ENCODE data around the gene CAPN12. TPM values are rescaled to one million over a fixed set of nuclear protein-coding genes. Genes with fewer than 3 reads are reported as not detected.
"Not testable (repeated sequence)": the region's sequence is repeated elsewhere in the genome, so short reads cannot be mapped to it uniquely, and the experiment has no call there.

CAPN12 gene
- total and polyA plus RNA-seq, 5 donors from 2014 or later = 1.0 to 6.1 (median 2.2) TPM

GRCh38 chr19:38765214-38765613, 20.9 kb upstream of the CAPN12 start:
- peaks cover 0 to 12% (median 6%) of the 10 kb centered on the region in 4 donors for H3K4me1 Mint-ChIP-seq
- no peak overlapping the region for H3K4me3 ChIP-seq (ENCODE audit: low read depth, low read length)
- no peaks in the 10 kb centered on the region for H3K27me3 ChIP-seq (ENCODE audit: control insufficient read depth, insufficient read depth, low read length)
- no peaks in the 10 kb centered on the region for H3K36me3 Mint-ChIP-seq
- H3K27ac ChIP-seq (ENCODE audit: insufficient read depth, low read length, poor library complexity, severe bottlenecking) = no peak overlapping the region
- no peaks in the 10 kb centered on the region for H3K36me3 ChIP-seq (ENCODE audit: control insufficient read depth, insufficient read depth, low read length)
- H3K9me3 Mint-ChIP-seq = no peaks in the 10 kb centered on the region
- no peak for DNase-seq
- no peak overlapping the region for H3K4me3 Mint-ChIP-seq
- H3K9me3 ChIP-seq (ENCODE audit: control insufficient read depth in 2 of 2, low read length in 2 of 2) = no peaks in the 10 kb centered on the region
- no peak overlapping the region for H3K27ac Mint-ChIP-seq
- ATAC-seq (ENCODE audit: low read depth in 2 of 2) = no peak
- peaks cover 7% of the 10 kb centered on the region for H3K27me3 Mint-ChIP-seq
- peaks cover 10% of the 10 kb centered on the region for H3K4me1 ChIP-seq (ENCODE audit: control insufficient read depth, insufficient read depth, low read length, poor library complexity, severe bottlenecking)

GRCh38 chr19:38763795-38764220, 19.5 kb upstream of the CAPN12 start:
- no peaks in the 10 kb centered on the region for H3K9me3 ChIP-seq (ENCODE audit: control insufficient read depth in 2 of 2, low read length in 2 of 2)
- H3K27ac ChIP-seq (ENCODE audit: insufficient read depth, low read length, poor library complexity, severe bottlenecking) = no peak overlapping the region
- Mint-ChIP-seq H3K4me3 (no peak overlapping the region), H3K27ac (no peak overlapping the region), H3K27me3 (peaks cover 7% of the 10 kb centered on the region), H3K4me1 (peaks cover 0 to 6% (median 2%) of the 10 kb centered on the region in 4 donors), H3K36me3 (no peaks in the 10 kb centered on the region), H3K9me3 (no peaks in the 10 kb centered on the region)
- ATAC-seq (ENCODE audit: low read depth in 2 of 2) (no peak), DNase-seq (no peak)
- H3K4me3 ChIP-seq (ENCODE audit: low read depth, low read length) = no peak overlapping the region
- no peaks in the 10 kb centered on the region for H3K36me3 ChIP-seq (ENCODE audit: control insufficient read depth, insufficient read depth, low read length)
- H3K4me1 ChIP-seq (ENCODE audit: control insufficient read depth, insufficient read depth, low read length, poor library complexity, severe bottlenecking) = no peaks in the 10 kb centered on the region
- H3K27me3 ChIP-seq (ENCODE audit: control insufficient read depth, insufficient read depth, low read length) = no peaks in the 10 kb centered on the region

GRCh38 chr19:38761884-38762389, 17.7 kb upstream of the CAPN12 start:
- H3K36me3 ChIP-seq (ENCODE audit: control insufficient read depth, insufficient read depth, low read length); H3K4me1 Mint-ChIP-seq; H3K27me3 Mint-ChIP-seq; ATAC-seq (ENCODE audit: low read depth in 2 of 2); H3K27ac ChIP-seq (ENCODE audit: insufficient read depth, low read length, poor library complexity, severe bottlenecking); H3K27ac Mint-ChIP-seq; H3K9me3 ChIP-seq (ENCODE audit: control insufficient read depth in 2 of 2, low read length in 2 of 2); H3K4me1 ChIP-seq (ENCODE audit: control insufficient read depth, insufficient read depth, low read length, poor library complexity, severe bottlenecking); DNase-seq; H3K4me3 ChIP-seq (ENCODE audit: low read depth, low read length); H3K4me3 Mint-ChIP-seq; H3K36me3 Mint-ChIP-seq; H3K27me3 ChIP-seq (ENCODE audit: control insufficient read depth, insufficient read depth, low read length); H3K9me3 Mint-ChIP-seq: not testable (repeated sequence)

DNA sequence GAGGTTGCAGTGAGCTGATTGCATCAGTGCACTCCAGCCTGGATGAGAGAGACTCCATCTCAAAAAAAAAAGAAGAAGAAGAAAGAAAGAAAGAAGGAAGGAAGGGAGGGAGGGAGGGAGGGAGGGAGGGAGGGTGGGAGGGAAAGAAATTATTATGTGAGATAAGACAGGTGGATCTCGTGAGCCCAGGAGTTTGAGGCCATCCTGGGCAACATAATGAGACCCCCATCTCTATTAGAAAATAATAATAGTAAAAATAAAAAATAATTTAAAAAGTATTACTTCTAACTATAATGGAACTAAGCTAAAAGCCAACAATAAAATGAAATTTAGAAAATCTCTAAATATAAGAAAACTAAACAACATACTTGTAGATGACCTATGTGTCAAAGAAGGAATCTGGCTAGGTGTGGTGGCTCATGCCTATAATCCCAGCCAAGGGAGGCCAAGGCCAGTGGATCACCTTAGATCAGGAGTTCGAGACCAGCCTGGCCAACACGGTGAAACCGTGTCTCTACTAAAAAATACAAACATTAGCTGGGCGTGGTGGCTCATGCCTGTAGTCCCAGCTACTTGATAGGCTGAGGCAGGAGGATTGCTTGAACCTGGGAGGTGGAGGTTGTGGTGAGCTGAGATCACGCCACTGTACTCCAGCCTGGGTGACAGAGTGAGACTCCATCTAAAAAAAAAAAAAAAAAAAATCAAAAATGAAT, 16.7 kb upstream of the CAPN12 start:
- DNase-seq; H3K27ac Mint-ChIP-seq; ATAC-seq (ENCODE audit: low read depth in 2 of 2): not testable (repeated sequence)

GRCh38 chr19:38759590-38760003, 15.3 kb upstream of the CAPN12 start:
- Mint-ChIP-seq H3K4me3 (no peak overlapping the region), H3K36me3 (no peaks in the 10 kb centered on the region), H3K27ac (no peak overlapping the region), H3K4me1 (peaks cover 0 to 6% (median 2%) of the 10 kb centered on the region in 4 donors), H3K9me3 (peaks cover 0 to 2% (median 0%) of the 10 kb centered on the region in 7 donors), H3K27me3 (peaks cover 7% of the 10 kb centered on the region)
- Histone ChIP-seq H3K27me3 (ENCODE audit: control insufficient read depth, insufficient read depth, low read length) (no peaks in the 10 kb centered on the region), H3K36me3 (ENCODE audit: control insufficient read depth, insufficient read depth, low read length) (no peaks in the 10 kb centered on the region), H3K9me3 (ENCODE audit: control insufficient read depth in 2 of 2, low read length in 2 of 2) (no peaks in the 10 kb centered on the region), H3K4me3 (ENCODE audit: low read depth, low read length) (no peak overlapping the region), H3K27ac (ENCODE audit: insufficient read depth, low read length, poor library complexity, severe bottlenecking) (no peak overlapping the region), H3K4me1 (ENCODE audit: control insufficient read depth, insufficient read depth, low read length, poor library complexity, severe bottlenecking) (no peaks in the 10 kb centered on the region)
- DNase-seq = no peak
- no peak for ATAC-seq (ENCODE audit: low read depth in 2 of 2)

More for the DNA sequence above, 16.7 kb upstream of the CAPN12 start:
- not testable (repeated sequence) for H3K4me1 ChIP-seq (ENCODE audit: control insufficient read depth, insufficient read depth, low read length, poor library complexity, severe bottlenecking); H3K9me3 ChIP-seq (ENCODE audit: control insufficient read depth in 2 of 2, low read length in 2 of 2); H3K27me3 Mint-ChIP-seq; H3K27ac ChIP-seq (ENCODE audit: insufficient read depth, low read length, poor library complexity, severe bottlenecking); H3K4me3 Mint-ChIP-seq; H3K4me1 Mint-ChIP-seq; H3K36me3 ChIP-seq (ENCODE audit: control insufficient read depth, insufficient read depth, low read length); H3K4me3 ChIP-seq (ENCODE audit: low read depth, low read length); H3K27me3 ChIP-seq (ENCODE audit: control insufficient read depth, insufficient read depth, low read length); H3K36me3 Mint-ChIP-seq; H3K9me3 Mint-ChIP-seq

DNA sequence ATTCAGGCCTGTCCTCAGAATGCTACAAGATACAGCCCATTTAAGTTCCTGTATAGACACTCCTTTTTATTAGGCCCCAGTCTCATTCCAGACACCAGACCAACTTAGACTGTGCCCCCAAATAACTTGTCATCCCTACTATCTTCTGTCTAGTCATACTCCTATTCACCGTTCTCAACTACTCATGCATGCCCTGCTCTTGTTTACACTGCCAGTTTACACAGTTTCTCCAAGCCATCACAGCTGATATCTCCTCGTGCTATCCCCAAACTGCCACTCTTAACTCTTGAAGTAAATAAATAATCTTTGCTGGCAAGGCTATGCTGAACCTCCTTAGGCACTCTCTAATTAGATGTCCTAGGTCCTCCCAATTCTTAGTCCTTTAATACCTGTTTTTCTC, 9.9 kb upstream of the CAPN12 start:
- DNase-seq; ATAC-seq (ENCODE audit: low read depth in 2 of 2); H3K36me3 Mint-ChIP-seq; H3K27ac ChIP-seq (ENCODE audit: insufficient read depth, low read length, poor library complexity, severe bottlenecking); H3K4me3 ChIP-seq (ENCODE audit: low read depth, low read length); H3K27me3 ChIP-seq (ENCODE audit: control insufficient read depth, insufficient read depth, low read length); H3K9me3 ChIP-seq (ENCODE audit: control insufficient read depth in 2 of 2, low read length in 2 of 2); H3K36me3 ChIP-seq (ENCODE audit: control insufficient read depth, insufficient read depth, low read length); H3K27ac Mint-ChIP-seq; H3K4me1 ChIP-seq (ENCODE audit: control insufficient read depth, insufficient read depth, low read length, poor library complexity, severe bottlenecking); H3K4me3 Mint-ChIP-seq; H3K9me3 Mint-ChIP-seq; H3K4me1 Mint-ChIP-seq: not testable (repeated sequence)
- peaks cover 18% of the 10 kb centered on the region for H3K27me3 Mint-ChIP-seq

DNA sequence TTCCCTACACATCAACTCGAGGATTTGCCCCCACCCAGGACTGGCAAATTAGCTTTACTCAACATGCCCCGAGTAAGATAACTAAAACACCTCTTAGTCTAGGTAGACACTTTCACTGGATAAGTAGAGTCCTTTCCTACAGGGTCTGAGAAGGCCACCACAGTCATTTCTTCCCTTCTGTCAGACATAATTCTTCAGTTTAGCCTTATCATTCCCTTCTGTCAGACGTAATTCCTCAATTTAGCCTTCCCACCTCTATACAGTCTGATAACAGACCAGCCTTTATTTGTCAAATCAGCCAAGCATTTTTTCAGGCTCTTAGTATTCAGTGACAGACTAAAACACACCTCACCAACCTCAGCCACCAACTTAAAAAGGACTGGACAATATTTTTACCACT, 9.5 kb upstream of the CAPN12 start:
- not testable (repeated sequence) for H3K9me3 Mint-ChIP-seq; ATAC-seq (ENCODE audit: low read depth in 2 of 2); H3K4me1 Mint-ChIP-seq

DNA sequence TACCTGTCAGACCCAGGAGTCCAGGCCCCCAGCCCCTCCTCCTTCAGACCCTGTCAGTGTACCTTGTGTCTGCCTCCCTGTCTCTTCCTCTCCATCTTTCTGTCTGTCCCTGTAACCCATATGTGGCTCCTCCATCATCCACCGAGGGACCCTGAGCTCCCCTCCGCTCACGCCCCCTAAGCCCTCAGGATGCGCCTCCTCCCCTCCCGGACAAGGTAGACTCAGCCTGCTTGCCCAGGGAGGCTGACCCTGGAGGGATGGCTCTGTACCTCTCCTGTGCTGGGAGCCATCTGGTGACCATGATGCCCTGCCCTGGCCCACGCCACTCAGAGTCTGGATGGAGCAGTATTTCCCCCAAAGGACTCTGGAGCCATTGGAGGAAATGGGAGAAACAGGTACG, 1.0 kb upstream of the CAPN12 start:
- Mint-ChIP-seq H3K4me1 (peaks cover 0 to 4% (median 0%) of the 10 kb centered on the region in 4 donors), H3K4me3 (no peak overlapping the region), H3K27me3 (peaks cover 16% of the 10 kb centered on the region), H3K9me3 (peaks cover 0 to 2% (median 0%) of the 10 kb centered on the region in 7 donors), H3K36me3 (no peaks in the 10 kb centered on the region), H3K27ac (peak overlapping the region in 1 of 3 donors; percentile 48)
- DNase-seq (no peak), ATAC-seq (ENCODE audit: low read depth in 2 of 2) (no peak)
- Histone ChIP-seq H3K36me3 (ENCODE audit: control insufficient read depth, insufficient read depth, low read length) (no peaks in the 10 kb centered on the region), H3K4me1 (ENCODE audit: control insufficient read depth, insufficient read depth, low read length, poor library complexity, severe bottlenecking) (peaks cover under 1% of the 10 kb centered on the region), H3K27ac (ENCODE audit: insufficient read depth, low read length, poor library complexity, severe bottlenecking) (no peak overlapping the region), H3K27me3 (ENCODE audit: control insufficient read depth, insufficient read depth, low read length) (no peaks in the 10 kb centered on the region), H3K9me3 (ENCODE audit: control insufficient read depth in 2 of 2, low read length in 2 of 2) (no peaks in the 10 kb centered on the region), H3K4me3 (ENCODE audit: low read depth, low read length) (no peak overlapping the region)

More for the DNA sequence above, 9.5 kb upstream of the CAPN12 start:
- not testable (repeated sequence) for H3K4me1 ChIP-seq (ENCODE audit: control insufficient read depth, insufficient read depth, low read length, poor library complexity, severe bottlenecking); DNase-seq; H3K4me3 Mint-ChIP-seq; H3K27ac ChIP-seq (ENCODE audit: insufficient read depth, low read length, poor library complexity, severe bottlenecking); H3K36me3 Mint-ChIP-seq; H3K36me3 ChIP-seq (ENCODE audit: control insufficient read depth, insufficient read depth, low read length); H3K27me3 ChIP-seq (ENCODE audit: control insufficient read depth, insufficient read depth, low read length); H3K9me3 ChIP-seq (ENCODE audit: control insufficient read depth in 2 of 2, low read length in 2 of 2); H3K27ac Mint-ChIP-seq; H3K4me3 ChIP-seq (ENCODE audit: low read depth, low read length)
- peaks cover 22% of the 10 kb centered on the region for H3K27me3 Mint-ChIP-seq
